SH-SY5Y (cell line): Measurements from ENCODE around the gene CCDC148.
A peak's percentile ranks its signal among the peaks of the same experiment; 100 is the strongest.

ENCODE experiments used
- GATA2 ChIP-seq: IDR thresholded peaks from 2 replicates; pipeline ENCODE4 v1.6.1; 2011; ENCODE audit warnings: mild to moderate bottlenecking, low read depth, low read length
- GATA3 ChIP-seq: IDR thresholded peaks from 2 replicates; pipeline ENCODE4 v1.6.1; 2011; ENCODE audit warnings: low read depth, mild to moderate bottlenecking, low read length, moderate library complexity

CCDC148 gene

DNA sequence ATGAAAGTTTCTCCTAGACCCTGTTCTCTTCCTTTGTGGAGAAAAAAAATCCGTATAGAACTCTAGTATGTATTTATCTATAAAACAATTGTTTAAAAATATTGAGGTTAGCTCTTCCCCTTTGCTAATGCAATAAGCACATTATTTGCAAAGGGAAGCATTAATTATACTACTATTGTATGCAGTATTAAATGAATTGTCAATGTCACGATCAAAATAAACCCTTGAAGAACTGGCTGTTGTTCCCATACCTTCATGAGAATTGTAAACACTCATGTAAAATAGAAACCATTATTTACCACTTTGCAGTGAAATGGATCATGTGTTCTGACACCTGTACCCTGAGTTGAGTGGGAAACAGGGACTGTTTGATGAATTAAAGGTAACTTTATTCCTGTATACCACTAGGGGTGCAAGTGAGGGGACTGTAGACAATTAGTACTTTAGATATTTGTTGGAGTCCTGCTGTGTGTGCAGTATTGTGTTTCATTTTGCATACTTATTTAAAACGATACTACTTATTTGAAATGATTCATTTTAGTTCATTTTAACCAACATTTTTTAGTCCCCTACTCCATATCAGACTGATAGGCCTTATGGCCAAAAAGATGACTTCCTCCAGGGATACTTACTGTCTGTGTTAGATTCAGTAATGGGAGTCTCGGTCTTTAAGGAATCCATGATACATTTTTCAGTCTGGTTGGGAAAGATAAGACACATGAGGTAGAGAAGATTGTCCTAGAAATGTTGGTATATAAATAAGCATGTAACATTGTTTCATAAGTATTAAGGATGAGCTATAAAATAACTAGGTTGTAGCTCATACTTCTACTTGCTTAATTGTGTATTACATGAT, 8.1 kb upstream of the CCDC148 start:
- TF ChIP-seq GATA3 (no peak), GATA2 (no peak)

DNA sequence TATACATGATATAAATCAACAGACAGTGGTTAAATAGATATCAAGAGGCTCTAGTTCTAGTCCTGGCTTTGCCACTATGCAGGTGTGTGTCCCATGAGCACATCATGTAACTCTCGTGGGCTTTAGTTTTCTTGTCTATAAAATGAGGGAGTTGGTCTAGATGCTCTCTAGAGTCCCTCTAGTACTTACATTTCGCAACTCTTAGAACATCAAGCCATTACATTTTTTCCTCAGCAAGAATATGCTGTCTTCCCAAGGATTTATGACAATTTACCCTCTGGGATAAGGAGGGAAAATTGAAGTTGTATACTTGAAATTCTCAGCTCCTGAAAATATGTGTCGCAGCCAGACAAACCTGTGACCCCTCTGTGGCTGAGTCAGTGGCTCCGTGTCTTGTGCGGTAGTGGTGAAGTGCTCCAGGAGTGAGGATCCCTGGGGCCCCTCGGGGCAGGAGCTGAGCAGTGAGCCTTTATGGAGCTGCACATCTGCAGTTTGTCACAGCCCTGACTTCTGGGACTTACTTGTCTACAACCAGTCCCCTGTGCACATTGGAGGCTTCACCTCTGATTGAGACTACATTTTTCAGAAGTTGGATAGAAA, 7.0 kb upstream of the CCDC148 start:
- TF ChIP-seq GATA3 = no peak
- no peak for TF ChIP-seq GATA2

DNA sequence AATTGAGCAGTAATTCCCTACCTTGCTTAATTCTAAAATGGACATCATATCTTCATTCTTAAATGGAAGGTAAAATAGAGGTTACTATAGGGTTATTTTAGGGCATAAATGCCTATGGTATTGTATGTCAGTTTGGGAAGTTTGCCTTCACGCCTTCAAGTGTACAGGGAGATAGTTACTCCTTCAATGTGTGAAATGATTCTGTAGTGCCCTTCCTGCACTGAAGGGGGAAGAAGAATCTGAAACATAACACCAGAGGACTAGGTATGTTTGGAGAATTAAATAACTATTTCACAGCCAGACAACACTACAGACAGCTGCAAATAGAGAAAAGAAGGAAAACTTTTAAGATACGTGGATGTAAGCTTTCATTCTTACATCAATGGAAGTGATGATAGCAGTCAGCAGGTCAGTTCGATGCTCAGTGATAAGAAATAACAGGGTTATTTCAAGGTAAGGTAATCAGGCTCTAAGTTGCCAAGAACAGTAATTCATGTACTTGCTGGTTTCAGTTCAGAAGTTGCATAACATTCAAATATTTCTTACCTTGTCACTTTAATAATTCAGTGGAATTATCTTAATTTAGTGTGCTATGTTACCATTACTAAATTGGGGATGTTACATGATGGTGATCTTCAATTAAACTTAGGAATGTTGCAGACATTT, 4.2 kb upstream of the CCDC148 start:
- TF ChIP-seq GATA2 (no peak), GATA3 (no peak)

DNA sequence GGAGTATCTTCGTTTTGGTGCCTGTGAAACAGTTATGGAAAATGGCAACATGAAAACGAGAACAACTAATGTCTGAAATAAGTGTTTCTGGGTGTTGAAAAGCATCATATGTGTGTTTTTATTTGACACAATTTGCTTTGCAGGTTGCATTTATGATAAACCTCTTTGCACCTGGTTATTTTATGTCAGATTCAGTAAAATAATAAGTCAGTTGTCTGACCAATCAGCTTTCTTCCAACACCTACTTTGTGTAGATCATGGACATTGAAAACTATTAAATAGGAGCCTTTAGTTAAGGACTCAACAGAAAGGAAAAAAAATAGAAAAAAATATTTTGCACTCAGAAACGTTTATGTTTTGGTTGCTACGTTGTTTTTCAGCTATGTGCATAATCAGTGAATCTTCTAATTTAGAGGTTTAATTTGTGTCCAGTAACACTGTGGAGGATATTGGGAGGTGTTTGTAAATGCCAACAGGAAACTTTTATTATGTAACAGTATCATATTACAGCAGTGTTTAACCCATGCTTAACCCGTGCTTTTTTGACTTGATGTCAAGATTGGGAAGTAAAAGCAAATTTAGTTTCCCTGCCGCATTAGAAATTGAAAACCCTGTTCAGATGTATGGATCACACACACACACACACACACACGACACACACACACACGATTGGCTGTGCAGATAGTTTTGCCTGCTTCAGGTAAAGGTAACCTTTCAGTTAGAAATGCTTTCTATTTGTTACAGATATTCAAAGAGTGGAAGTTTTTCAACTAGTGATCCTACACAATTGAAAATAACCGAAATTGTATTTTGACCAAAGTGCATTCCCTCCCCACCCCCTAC, 2.8 kb upstream of the CCDC148 start:
- no peak for TF ChIP-seq GATA2
- TF ChIP-seq GATA3 = no peak

DNA sequence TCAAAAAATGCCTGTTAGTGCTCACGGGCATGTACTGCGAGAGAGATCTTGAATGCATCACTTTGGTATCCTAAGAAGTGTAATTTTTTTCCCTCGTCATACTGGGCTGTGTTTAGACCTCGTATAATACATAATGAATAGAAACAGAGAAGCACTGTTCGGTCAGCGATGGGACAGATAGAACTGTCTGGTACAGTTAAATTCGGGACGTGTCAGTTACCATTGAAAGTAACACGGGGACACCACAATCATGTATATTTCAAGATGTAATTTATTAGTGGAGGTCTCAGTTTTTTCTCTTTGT, 2.0 kb upstream of the CCDC148 start:
- TF ChIP-seq GATA2 (no peak), GATA3 (no peak)

DNA sequence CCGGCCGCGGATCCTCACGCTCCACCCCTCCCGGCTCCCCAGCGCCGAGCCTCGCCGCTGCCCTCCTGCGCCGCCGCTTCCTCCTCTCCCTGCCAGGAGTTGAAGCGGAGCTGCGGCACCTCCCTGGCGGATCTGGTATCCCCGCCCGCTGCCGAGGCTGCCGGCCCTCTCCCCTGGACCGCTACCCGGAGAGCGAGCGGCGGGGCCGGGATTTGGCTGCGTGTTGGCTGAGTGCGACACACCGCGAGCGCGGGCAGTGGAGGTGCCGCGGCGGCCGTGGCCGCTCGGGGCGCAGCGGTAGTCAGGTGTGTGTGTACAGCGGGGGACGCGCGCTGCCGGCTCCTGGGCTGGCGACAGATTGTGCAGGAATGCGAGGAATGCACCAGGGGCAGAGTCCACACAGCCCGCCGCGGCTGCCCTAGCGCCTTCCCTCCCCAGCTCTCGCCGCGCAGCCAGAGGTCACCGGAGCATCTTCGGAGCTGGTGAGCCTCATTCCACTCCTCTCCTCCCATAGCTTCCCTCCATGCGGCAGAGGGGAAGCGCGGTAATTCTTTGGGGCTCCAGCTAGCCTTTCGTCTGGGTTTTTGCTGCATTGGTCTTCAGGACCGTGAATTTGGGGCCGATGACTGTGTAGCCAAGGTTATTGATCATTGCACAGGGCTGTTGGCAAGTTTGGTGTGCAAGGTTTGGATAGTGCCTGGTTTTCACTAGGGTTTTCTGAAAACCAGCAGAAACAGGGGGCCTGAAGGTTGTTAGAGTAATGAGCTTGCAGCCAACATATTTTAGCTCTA, 1.5 kb upstream of the CCDC148 start:
- TF ChIP-seq GATA3 = no peak
- TF ChIP-seq GATA2 = no peak

DNA sequence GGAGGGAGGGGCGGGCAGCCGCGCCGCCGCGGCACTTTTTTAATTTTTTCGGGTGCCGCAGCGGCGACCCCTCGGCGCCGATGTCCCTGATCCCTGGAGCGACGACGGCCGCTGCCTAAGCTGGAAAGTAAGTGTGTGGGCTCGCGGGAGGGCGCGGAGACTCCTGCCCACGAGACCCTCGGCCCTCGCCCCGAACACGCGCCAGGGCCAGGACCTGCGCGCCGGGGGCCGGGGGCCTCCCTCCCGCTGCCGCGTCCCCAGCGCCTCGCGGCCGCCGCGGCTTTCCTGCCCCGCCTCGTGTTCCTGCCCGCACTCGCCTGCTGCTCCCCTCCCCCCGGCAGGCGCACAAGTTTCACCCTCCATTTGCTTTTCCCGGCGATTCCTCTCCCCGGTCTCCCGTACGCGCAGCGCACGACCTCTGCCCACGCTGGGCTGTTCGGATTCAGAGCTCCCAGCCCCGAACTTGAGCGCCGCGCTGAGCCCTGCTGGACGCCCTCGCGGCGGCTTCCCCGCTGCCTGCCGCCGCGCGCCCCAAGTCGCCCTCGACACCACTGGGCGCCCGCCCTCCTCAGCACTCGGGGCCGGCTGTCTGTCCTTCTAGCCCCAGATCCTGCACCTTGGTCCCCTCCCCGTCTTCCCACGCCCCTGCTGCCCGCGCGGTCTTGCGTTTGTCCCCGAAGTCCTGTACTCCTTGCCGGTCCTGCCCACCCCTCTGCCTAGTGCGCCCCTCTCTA, 706 bp upstream of the CCDC148 start:
- TF ChIP-seq GATA3 (no peak), GATA2 (no peak)

DNA sequence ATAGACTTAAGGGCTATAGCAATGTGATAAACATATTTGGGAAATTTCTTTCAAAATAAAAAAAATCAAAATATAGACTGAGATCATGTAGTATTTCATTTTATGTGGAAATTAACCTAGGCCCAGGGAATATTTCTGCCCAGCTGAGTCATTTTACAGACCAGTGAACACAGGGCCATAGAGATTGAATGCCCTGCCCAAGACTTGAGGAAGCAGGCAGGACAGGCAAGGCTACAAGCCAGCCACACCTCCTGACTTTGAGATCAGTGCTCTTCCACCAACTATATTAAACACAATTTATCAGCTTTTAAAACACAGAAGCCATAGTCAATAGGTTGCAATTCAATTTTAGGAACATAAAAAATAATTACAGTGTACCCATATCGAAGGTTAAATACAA, 12.9 kb downstream of the CCDC148 start:
- TF ChIP-seq GATA2 (no peak), GATA3 (no peak)

DNA sequence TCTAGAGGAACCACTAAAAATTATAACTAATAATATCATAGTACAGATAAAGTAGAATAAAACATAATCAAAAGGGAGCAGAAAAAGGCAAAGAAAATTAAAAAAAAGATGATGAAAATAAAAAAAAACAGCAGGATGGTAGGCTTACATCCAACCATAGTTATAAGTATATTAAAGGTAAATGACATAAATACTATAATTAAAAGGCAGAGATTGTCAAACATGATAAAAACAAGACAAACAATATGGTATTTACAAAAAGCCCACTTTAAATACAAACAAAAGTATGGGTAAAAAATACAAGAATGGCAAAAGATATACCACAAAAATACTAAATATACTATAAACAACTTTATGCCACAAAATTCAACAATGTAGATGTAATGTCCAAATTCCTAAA, 24.4 kb downstream of the CCDC148 start:
- TF ChIP-seq GATA2 = no peak
- no peak for TF ChIP-seq GATA3

DNA sequence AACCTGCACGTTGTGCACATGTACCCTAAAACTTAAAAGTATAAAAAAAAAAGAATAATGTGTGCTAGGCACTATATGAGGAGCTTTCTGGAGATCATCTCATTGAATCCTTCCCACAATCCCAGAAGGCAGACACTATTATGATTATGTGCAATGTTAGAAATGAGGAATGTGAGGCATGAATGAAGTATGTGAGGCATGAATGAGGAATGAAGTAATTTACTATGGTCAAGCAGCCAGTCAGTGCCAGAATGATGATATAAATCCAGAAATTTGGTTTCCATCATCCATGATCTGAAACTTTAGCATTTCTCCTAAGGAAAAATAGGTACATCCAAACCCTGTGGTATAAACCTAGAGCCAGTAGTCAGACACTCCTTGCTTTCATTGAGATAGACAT, 42.0 kb downstream of the CCDC148 start:
- TF ChIP-seq GATA2 = no peak
- TF ChIP-seq GATA3 = no peak

DNA sequence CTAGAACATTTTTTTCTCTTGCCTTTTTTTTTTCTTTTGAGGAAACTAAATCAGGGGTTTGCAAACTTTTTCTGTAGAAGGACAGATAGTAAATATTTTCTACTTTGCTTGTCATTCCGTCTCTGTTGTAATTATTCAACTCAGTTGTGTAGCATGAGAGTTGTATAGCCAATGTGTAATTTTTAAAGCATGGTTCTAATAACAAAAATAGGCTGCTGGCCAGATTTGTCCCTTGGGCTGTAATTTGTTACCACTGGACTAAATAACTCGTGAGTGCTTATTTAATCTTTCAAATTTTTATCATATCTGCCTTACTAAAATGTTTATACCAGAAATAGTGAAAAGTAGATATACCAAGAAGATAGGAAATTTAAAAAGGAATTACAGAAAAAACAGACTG, 43.0 kb downstream of the CCDC148 start:
- TF ChIP-seq GATA3 (peak; percentile 30; the same call in 1 of the 2 replicates), GATA2 (no peak)

DNA sequence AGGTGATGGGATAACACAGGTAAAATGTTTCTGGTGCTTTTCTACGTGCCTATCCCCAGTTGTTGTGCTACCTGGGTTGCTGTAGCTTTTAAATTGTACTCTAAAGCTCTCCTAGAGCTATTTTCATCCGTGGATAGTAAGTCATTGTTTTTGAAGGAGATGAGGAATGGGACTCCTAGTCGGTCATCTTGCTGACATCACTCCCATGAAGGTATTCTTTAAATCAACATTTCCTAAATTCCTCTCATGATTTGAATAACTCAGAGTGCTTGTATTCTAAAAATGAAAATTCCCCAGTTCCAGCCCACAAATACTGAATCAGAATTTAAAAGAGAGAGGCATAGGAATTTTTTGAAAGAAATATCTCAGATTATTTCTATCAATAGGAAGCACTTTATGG, 44.3 kb downstream of the CCDC148 start:
- TF ChIP-seq GATA3 (no peak), GATA2 (no peak)

DNA sequence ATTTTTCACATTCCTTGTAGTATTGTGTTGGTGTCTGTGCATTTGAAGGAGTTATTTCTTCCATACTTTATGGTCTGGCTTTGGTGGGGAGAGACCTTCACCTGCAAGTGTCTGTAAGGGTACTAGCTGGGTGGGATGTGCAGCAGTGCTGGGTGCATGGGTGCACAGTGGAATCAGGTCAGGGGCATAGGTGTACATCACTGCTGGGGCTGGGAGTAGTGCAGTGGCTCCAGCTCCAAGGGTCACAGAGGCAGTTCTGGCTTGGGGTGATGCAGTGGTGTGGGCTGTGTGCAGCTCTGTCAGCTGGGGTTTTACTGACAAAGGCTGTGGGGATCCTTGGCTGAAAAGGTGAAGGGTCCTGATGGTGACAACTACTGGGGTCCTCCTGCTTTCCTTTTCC, 44.8 kb downstream of the CCDC148 start:
- TF ChIP-seq GATA3 (no peak), GATA2 (no peak)

DNA sequence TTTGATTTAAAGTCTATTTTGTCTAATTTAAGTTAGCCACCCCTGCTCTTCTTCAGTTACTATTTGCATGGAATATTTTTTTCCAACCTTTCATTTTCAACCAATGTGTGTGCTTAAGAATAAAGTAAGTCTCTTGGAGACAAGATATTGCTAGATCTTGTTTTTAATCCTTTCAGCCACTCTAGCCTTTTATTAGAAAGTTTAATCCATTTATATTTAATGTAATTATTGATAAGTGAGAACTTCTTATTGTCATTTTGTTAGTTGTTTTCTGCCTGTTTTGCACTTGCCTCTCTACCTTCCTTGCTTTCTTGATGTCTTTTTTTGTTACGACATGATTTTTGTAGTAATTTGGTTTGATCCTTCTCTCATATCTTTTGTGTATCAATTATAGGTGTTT, 46.4 kb downstream of the CCDC148 start:
- TF ChIP-seq GATA3 (no peak), GATA2 (no peak)
